Heart left ventricle (tissue), 13 donors: ENCODE data around the gene ADTRP.

Experiments
- CTCF ChIP-seq, 12 donors: fragments of 200-600 bp; sonication (generic) in 4 of 12; IDR thresholded peaks; one replicate each; pipeline versions ENCODE4 v1.5.0 to v1.8.0; 2018 to 2022; ENCODE audit warnings: antibody characterized with exemption in 12 of 12, mild to moderate bottlenecking in 5 of 12
- POLR2A ChIP-seq, 2 donors: fragments of 450-650 bp; IDR thresholded peaks; one replicate each; pipeline ENCODE4 v1.6.1; 2017; ENCODE audit warnings: antibody characterized with exemption in 2 of 2, mild to moderate bottlenecking in 2 of 2, moderate library complexity in 2 of 2
- donor health status: ischemic (EF 13 %, LVEDD 7.1; RV severe dilation, severe dysfunction).
- donor health status: DM: no; HTN: yes; CAD: no.
- donor health status: DM: no; HTN: no; CAD: no.
- donor health status: ischemic (EF 25% LVEDD 6.9; RV normal size, moderate dysfunction).
- donor health status: ischemic (EF 25% LVEDD 5.7; RV mildly dilated, moderate dysfunction).
- donor health status: ischemic (EF 35%, LVEDD 5.7; RV mildly dilated, moderate dysfunction).
- donor health status: nonischemic (EF 11% LVEDD 7.7; RV severe dilation, severe dysfunction).
- donor health status: DM: yes; HTN: yes; CAD: no.
- donor health status: PGD.
- donor health status: ischemic (EF 29% LVEDD 5.4; RV normal size, mild dysfunction).
- donor health status: nonischemic (EF 23%, LVEDD 6.1; RV moderate dilation, normal function).

GRCh38 chr6:11705069-11705468 lies 73.5 kb downstream of the ADTRP start:
- TF ChIP-seq CTCF (IDR thresholded peaks at IDR 0.05) (no peak), POLR2A (IDR thresholded peaks at IDR 0.05) (no peak)
